Activated CD4-positive, alpha-beta T cell treated with anti-CD3 and anti-CD28 coated beads for 36 hours (primary cell): ENCODE measurements around the gene ENOX1. TPM values are rescaled to one million over a fixed set of nuclear protein-coding genes. Genes with fewer than 3 reads are reported as not detected.

ENCODE experiments used
- ATAC-seq: fragments of 200-7000 bp; cut with Tn5 transposase; one replicate; pipeline ENCODE4 v1.10.0; 2021; ENCODE audit warnings: mild to moderate bottlenecking, moderate library complexity
- CTCF ChIA-PET: fragments of 350-600 bp; sonication (Branson Sonifier 250); formaldehyde crosslinking; loops from one replicate; lab custom pipeline; 2021; ENCODE audit warnings: antibody characterized with exemption; lab: Charles Lee
- POLR2A ChIA-PET: fragments of 350-600 bp; sonication (Branson Sonifier 250); formaldehyde crosslinking; loops from one replicate; lab custom pipeline; 2021; ENCODE audit warnings: antibody characterized with exemption, inconsistent platforms; lab: Charles Lee
- DNase-seq: peaks from one replicate; pipeline ENCODE4 v3.0.0-alpha.2; 2020
- H3K27ac Mint-ChIP-seq: one replicate; pipeline ENCODE4 v1.8.0; 2021; ENCODE audit warnings: mixed read lengths
- H3K27me3 Mint-ChIP-seq: one replicate; pipeline ENCODE4 v1.8.0; 2021; ENCODE audit warnings: mixed read lengths
- H3K36me3 Mint-ChIP-seq: one replicate; pipeline ENCODE4 v1.8.0; 2021; ENCODE audit warnings: low read depth, mixed read lengths
- H3K4me1 Mint-ChIP-seq: one replicate; pipeline ENCODE4 v1.8.0; 2021; ENCODE audit warnings: mixed read lengths
- H3K4me3 Mint-ChIP-seq: one replicate; pipeline ENCODE4 v1.8.0; 2021; ENCODE audit warnings: mild to moderate bottlenecking, moderate library complexity, mixed read lengths
- H3K9me3 Mint-ChIP-seq: one replicate; pipeline ENCODE4 v1.8.0; 2021; ENCODE audit warnings: low read depth, mixed read lengths
- intact Hi-C, 2 experiments: fragments of 100-400 bp; cut with DNase I in 1 of 2; cut with micrococcal nuclease in 1 of 2; formaldehyde crosslinking; loops; one replicate each; pipeline versions ENCODE4 v1.14.2 to v1.15.1; 2022 to 2024; cut with DNase I, micrococcal nuclease
- total RNA-seq, 2 experiments: library from RNA; stranded (reverse); gene quantifications; one replicate each; pipeline ENCODE4 v1.2.3, GENCODE V29; 2021

ENOX1 gene
- total RNA-seq, 2 experiments from 2014 or later: 0.28 to 0.48 TPM

- ATAC-seq (no peak), DNase-seq (no peak)
- H3K4me3 Mint-ChIP-seq: no peak overlapping the region
- H3K27me3 Mint-ChIP-seq: no peaks in the 10 kb centered on the region
- H3K36me3 Mint-ChIP-seq: no peaks in the 10 kb centered on the region
- intact Hi-C loops: no loop called here
- no peaks in the 10 kb centered on the region for H3K4me1 Mint-ChIP-seq
- no peak overlapping the region for H3K27ac Mint-ChIP-seq
- CTCF ChIA-PET: no interaction called here
- POLR2A ChIA-PET: no interaction called here
- H3K9me3 Mint-ChIP-seq: no peaks in the 10 kb centered on the region
These were observed 549.2 kb downstream of the ENOX1 start for GRCh38 chr13:43237616-43238015.

GRCh38 chr13:43235028-43235427 lies 551.7 kb downstream of the ENOX1 start:
- no peaks in the 10 kb centered on the region for H3K9me3 Mint-ChIP-seq
- H3K36me3 Mint-ChIP-seq: no peaks in the 10 kb centered on the region
- H3K4me1 Mint-ChIP-seq: no peaks in the 10 kb centered on the region
- no peak overlapping the region for H3K27ac Mint-ChIP-seq
- CTCF ChIA-PET: no interaction called here
- DNase-seq (no peak), ATAC-seq (no peak)
- H3K4me3 Mint-ChIP-seq: no peak overlapping the region
- POLR2A ChIA-PET: no interaction called here
- H3K27me3 Mint-ChIP-seq: no peaks in the 10 kb centered on the region
- intact Hi-C loops: no loop called here

GRCh38 chr13:43232873-43233265 lies 553.9 kb downstream of the ENOX1 start:
- DNase-seq: no peak
- Mint-ChIP-seq H3K36me3 (no peaks in the 10 kb centered on the region), H3K4me3 (no peak overlapping the region), H3K9me3 (no peaks in the 10 kb centered on the region), H3K27me3 (no peaks in the 10 kb centered on the region), H3K4me1 (no peaks in the 10 kb centered on the region), H3K27ac (no peak overlapping the region)
- no peak for ATAC-seq
- ChIA-PET POLR2A (no interaction called here), CTCF (interaction anchor here (1.0 kb wide), 1 partner anchor 9 kb away, joined by 3 read pairs; no protein-coding TSS in a partner anchor)
- intact Hi-C loops: no loop called here

- ATAC-seq (no peak), DNase-seq (no peak)
- H3K4me1 Mint-ChIP-seq: no peaks in the 10 kb centered on the region
- no peaks in the 10 kb centered on the region for H3K9me3 Mint-ChIP-seq
- intact Hi-C loops: no loop called here
- no peak overlapping the region for H3K27ac Mint-ChIP-seq
- no peaks in the 10 kb centered on the region for H3K27me3 Mint-ChIP-seq
- ChIA-PET CTCF (no interaction called here), POLR2A (no interaction called here)
- no peaks in the 10 kb centered on the region for H3K36me3 Mint-ChIP-seq
- no peak overlapping the region for H3K4me3 Mint-ChIP-seq
These were observed 554.5 kb downstream of the ENOX1 start for GRCh38 chr13:43232144-43232872.

GRCh38 chr13:43230989-43231388 lies 555.8 kb downstream of the ENOX1 start:
- Mint-ChIP-seq H3K4me1 (no peaks in the 10 kb centered on the region), H3K9me3 (no peaks in the 10 kb centered on the region), H3K4me3 (no peak overlapping the region), H3K27me3 (no peaks in the 10 kb centered on the region), H3K27ac (no peak overlapping the region), H3K36me3 (no peaks in the 10 kb centered on the region)
- ChIA-PET CTCF (interaction anchor here (1.1 kb wide), 1 partner anchor 20 kb away, joined by 3 read pairs; no protein-coding TSS in a partner anchor), POLR2A (interaction anchor here (0.6 kb wide), 1 partner anchor 513 kb away, joined by 3 read pairs; no protein-coding TSS in a partner anchor)
- ATAC-seq: no peak
- intact Hi-C loops: no loop called here
- no peak for DNase-seq

- no peak for DNase-seq
- Mint-ChIP-seq H3K27ac (no peak overlapping the region), H3K27me3 (no peaks in the 10 kb centered on the region), H3K4me3 (no peak overlapping the region), H3K4me1 (no peaks in the 10 kb centered on the region), H3K9me3 (no peaks in the 10 kb centered on the region), H3K36me3 (no peaks in the 10 kb centered on the region)
- ChIA-PET POLR2A (no interaction called here), CTCF (interaction anchor here (0.6 kb wide), 1 partner anchor 11 kb away, joined by 3 read pairs; no protein-coding TSS in a partner anchor)
- no peak for ATAC-seq
- intact Hi-C loops: no loop called here
These were observed 557.3 kb downstream of the ENOX1 start for GRCh38 chr13:43229506-43229905.

GRCh38 chr13:43227721-43228120 lies 559.1 kb downstream of the ENOX1 start:
- ChIA-PET CTCF (interaction anchor here (0.5 kb wide), 1 partner anchor 22 kb away, joined by 3 read pairs; no protein-coding TSS in a partner anchor), POLR2A (no interaction called here)
- no peaks in the 10 kb centered on the region for H3K9me3 Mint-ChIP-seq
- peaks cover 2% of the 10 kb centered on the region for H3K27me3 Mint-ChIP-seq
- DNase-seq (no peak), ATAC-seq (no peak)
- no peaks in the 10 kb centered on the region for H3K36me3 Mint-ChIP-seq
- intact Hi-C loops: no loop called here
- H3K27ac Mint-ChIP-seq: no peak overlapping the region
- H3K4me3 Mint-ChIP-seq: no peak overlapping the region
- no peaks in the 10 kb centered on the region for H3K4me1 Mint-ChIP-seq

GRCh38 chr13:43223216-43223615 lies 563.6 kb downstream of the ENOX1 start:
- Mint-ChIP-seq H3K27me3 (peaks cover 10% of the 10 kb centered on the region), H3K9me3 (no peaks in the 10 kb centered on the region), H3K36me3 (no peaks in the 10 kb centered on the region), H3K27ac (no peak overlapping the region), H3K4me1 (no peaks in the 10 kb centered on the region), H3K4me3 (no peak overlapping the region)
- ChIA-PET POLR2A (no interaction called here), CTCF (interaction anchor here (0.7 to 1.0 kb wide), 2 partner anchors 10 to 32 kb away, joined by 3 read pairs; no protein-coding TSS in a partner anchor)
- intact Hi-C loops: no loop called here
- DNase-seq (no peak), ATAC-seq (no peak)

GRCh38 chr13:43222086-43222485 lies 564.7 kb downstream of the ENOX1 start:
- POLR2A ChIA-PET: no interaction called here
- CTCF ChIA-PET: interaction anchor here (0.7 kb wide), 1 partner anchor 136 kb away, joined by 3 read pairs; no protein-coding TSS in a partner anchor
- H3K4me3 Mint-ChIP-seq: no peak overlapping the region
- no peak overlapping the region for H3K27ac Mint-ChIP-seq
- no peaks in the 10 kb centered on the region for H3K4me1 Mint-ChIP-seq
- ATAC-seq (no peak), DNase-seq (no peak)
- intact Hi-C loops: no loop called here
- H3K9me3 Mint-ChIP-seq: no peaks in the 10 kb centered on the region
- no peaks in the 10 kb centered on the region for H3K36me3 Mint-ChIP-seq
- H3K27me3 Mint-ChIP-seq: peaks cover 10% of the 10 kb centered on the region

- intact Hi-C loops: no loop called here
- no peak for DNase-seq
- Mint-ChIP-seq H3K36me3 (no peaks in the 10 kb centered on the region), H3K27me3 (peaks cover 10% of the 10 kb centered on the region), H3K27ac (no peak overlapping the region), H3K9me3 (no peaks in the 10 kb centered on the region), H3K4me1 (no peaks in the 10 kb centered on the region), H3K4me3 (no peak overlapping the region)
- no peak for ATAC-seq
- ChIA-PET POLR2A (no interaction called here), CTCF (interaction anchor here (0.7 kb wide), 1 partner anchor 136 kb away, joined by 3 read pairs; no protein-coding TSS in a partner anchor)
These were observed 565.2 kb downstream of the ENOX1 start for GRCh38 chr13:43221611-43222010.

GRCh38 chr13:43220873-43221595 lies 565.7 kb downstream of the ENOX1 start:
- no peaks in the 10 kb centered on the region for H3K4me1 Mint-ChIP-seq

More at GRCh38 chr13:43220873-43221595, 565.7 kb downstream of the ENOX1 start:
- intact Hi-C loops: no loop called here
- Mint-ChIP-seq H3K9me3 (no peaks in the 10 kb centered on the region), H3K36me3 (no peaks in the 10 kb centered on the region), H3K4me3 (no peak overlapping the region), H3K27ac (no peak overlapping the region), H3K27me3 (peaks cover 10% of the 10 kb centered on the region)
- CTCF ChIA-PET: no interaction called here
- POLR2A ChIA-PET: no interaction called here
- ATAC-seq: no peak
- DNase-seq: no peak
